ENCODE measurements around the gene HK1. TPM values are rescaled to one million over a fixed set of nuclear protein-coding genes. Genes with fewer than 3 reads are reported as not detected.

Gene HK1
- total RNA-seq, 1 donor from 2014 or later = 61.3 TPM

- H3K27ac Mint-ChIP-seq (ENCODE audit: unreplicated experiment) = peak overlapping the region; percentile 71
- no peaks in the 10 kb centered on the region for H3K9me3 Mint-ChIP-seq (ENCODE audit: unreplicated experiment)
- peaks cover 1% of the 10 kb centered on the region for H3K36me3 Mint-ChIP-seq (ENCODE audit: unreplicated experiment)
- H3K4me1 Mint-ChIP-seq (ENCODE audit: unreplicated experiment) = peaks cover 26% of the 10 kb centered on the region
- TF ChIP-seq, protein P1, sequence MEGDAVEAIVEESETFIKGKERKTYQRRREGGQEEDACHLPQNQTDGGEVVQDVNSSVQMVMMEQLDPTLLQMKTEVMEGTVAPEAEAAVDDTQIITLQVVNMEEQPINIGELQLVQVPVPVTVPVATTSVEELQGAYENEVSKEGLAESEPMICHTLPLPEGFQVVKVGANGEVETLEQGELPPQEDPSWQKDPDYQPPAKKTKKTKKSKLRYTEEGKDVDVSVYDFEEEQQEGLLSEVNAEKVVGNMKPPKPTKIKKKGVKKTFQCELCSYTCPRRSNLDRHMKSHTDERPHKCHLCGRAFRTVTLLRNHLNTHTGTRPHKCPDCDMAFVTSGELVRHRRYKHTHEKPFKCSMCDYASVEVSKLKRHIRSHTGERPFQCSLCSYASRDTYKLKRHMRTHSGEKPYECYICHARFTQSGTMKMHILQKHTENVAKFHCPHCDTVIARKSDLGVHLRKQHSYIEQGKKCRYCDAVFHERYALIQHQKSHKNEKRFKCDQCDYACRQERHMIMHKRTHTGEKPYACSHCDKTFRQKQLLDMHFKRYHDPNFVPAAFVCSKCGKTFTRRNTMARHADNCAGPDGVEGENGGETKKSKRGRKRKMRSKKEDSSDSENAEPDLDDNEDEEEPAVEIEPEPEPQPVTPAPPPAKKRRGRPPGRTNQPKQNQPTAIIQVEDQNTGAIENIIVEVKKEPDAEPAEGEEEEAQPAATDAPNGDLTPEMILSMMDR (IDR thresholded peaks at IDR 0.05) = no peak
- DNase-seq (ENCODE audit: extremely low spot score, unreplicated experiment) = no peak
- peak overlapping the region; percentile 66 for H3K4me3 Mint-ChIP-seq (ENCODE audit: unreplicated experiment)
- no peaks in the 10 kb centered on the region for H3K27me3 Mint-ChIP-seq (ENCODE audit: unreplicated experiment)
These were observed 130.8 kb downstream of the HK1 start for GRCh38 chr10:69409176-69409495.

GRCh38 chr10:69409968-69410367, 131.7 kb downstream of the HK1 start:
- Mint-ChIP-seq H3K4me3 (ENCODE audit: unreplicated experiment) (no peak overlapping the region), H3K9me3 (ENCODE audit: unreplicated experiment) (no peaks in the 10 kb centered on the region), H3K27ac (ENCODE audit: unreplicated experiment) (no peak overlapping the region), H3K4me1 (ENCODE audit: unreplicated experiment) (peaks cover 26% of the 10 kb centered on the region), H3K27me3 (ENCODE audit: unreplicated experiment) (no peaks in the 10 kb centered on the region), H3K36me3 (ENCODE audit: unreplicated experiment) (no peaks in the 10 kb centered on the region)
- TF ChIP-seq, protein P1 (IDR thresholded peaks at IDR 0.05) = no peak
- no peak for DNase-seq (ENCODE audit: extremely low spot score, unreplicated experiment)

- Mint-ChIP-seq H3K9me3 (ENCODE audit: unreplicated experiment) (no peaks in the 10 kb centered on the region), H3K27me3 (ENCODE audit: unreplicated experiment) (no peaks in the 10 kb centered on the region), H3K4me3 (ENCODE audit: unreplicated experiment) (no peak overlapping the region), H3K36me3 (ENCODE audit: unreplicated experiment) (no peaks in the 10 kb centered on the region), H3K27ac (ENCODE audit: unreplicated experiment) (no peak overlapping the region), H3K4me1 (ENCODE audit: unreplicated experiment) (peaks cover 26% of the 10 kb centered on the region)
- no peak for DNase-seq (ENCODE audit: extremely low spot score, unreplicated experiment)
- TF ChIP-seq, protein P1 (IDR thresholded peaks at IDR 0.05) = no peak
These were observed 132.2 kb downstream of the HK1 start for GRCh38 chr10:69410487-69410886.

DNA sequence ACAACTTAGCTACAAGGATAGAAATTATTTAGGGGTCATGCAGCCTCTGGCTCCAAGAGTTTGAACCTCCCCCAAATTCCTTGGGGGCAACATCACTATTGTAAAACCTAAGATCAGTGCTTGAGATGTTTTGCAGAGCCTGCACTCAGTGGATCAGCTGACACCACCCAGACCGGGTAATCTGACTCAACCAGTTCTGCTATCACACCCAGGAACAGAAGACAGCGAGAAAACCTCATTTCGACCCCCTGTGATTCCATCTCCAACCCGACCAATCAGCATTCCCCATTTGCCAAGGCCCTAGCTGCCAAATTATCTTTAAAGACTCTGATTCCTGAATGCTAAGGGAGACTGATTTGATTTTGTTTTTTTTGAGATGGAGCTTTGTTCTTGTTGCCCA, 133.2 kb downstream of the HK1 start:
- TF ChIP-seq, protein P1 (IDR thresholded peaks at IDR 0.05) = no peak
- peaks cover 19% of the 10 kb centered on the region for H3K4me1 Mint-ChIP-seq (ENCODE audit: unreplicated experiment)
- DNase-seq (ENCODE audit: extremely low spot score, unreplicated experiment) = no peak
- no peaks in the 10 kb centered on the region for H3K27me3 Mint-ChIP-seq (ENCODE audit: unreplicated experiment)
- no peaks in the 10 kb centered on the region for H3K9me3 Mint-ChIP-seq (ENCODE audit: unreplicated experiment)
- no peak overlapping the region for H3K27ac Mint-ChIP-seq (ENCODE audit: unreplicated experiment)
- no peaks in the 10 kb centered on the region for H3K36me3 Mint-ChIP-seq (ENCODE audit: unreplicated experiment)
- H3K4me3 Mint-ChIP-seq (ENCODE audit: unreplicated experiment) = no peak overlapping the region

- Mint-ChIP-seq H3K9me3 (ENCODE audit: unreplicated experiment) (no peaks in the 10 kb centered on the region), H3K27me3 (ENCODE audit: unreplicated experiment) (no peaks in the 10 kb centered on the region), H3K4me1 (ENCODE audit: unreplicated experiment) (peaks cover 14% of the 10 kb centered on the region), H3K27ac (ENCODE audit: unreplicated experiment) (no peak overlapping the region), H3K4me3 (ENCODE audit: unreplicated experiment) (no peak overlapping the region), H3K36me3 (ENCODE audit: unreplicated experiment) (no peaks in the 10 kb centered on the region)
- TF ChIP-seq, protein P1 (IDR thresholded peaks at IDR 0.05) = no peak
- no peak for DNase-seq (ENCODE audit: extremely low spot score, unreplicated experiment)
These were observed 134.0 kb downstream of the HK1 start for GRCh38 chr10:69412232-69412790.
